Neuron (in vitro differentiated cells): Measurements from ENCODE around the gene MAPKBP1.

ENCODE experiments used
- H2AFZ ChIP-seq: one replicate; pipeline ENCODE4 v1.6.1; 2013; ENCODE audit warnings: low read depth, mild to moderate bottlenecking, inconsistent platforms, low read length, moderate library complexity
- H3K27me3 ChIP-seq: one replicate; pipeline ENCODE4 v1.6.1; 2013; ENCODE audit warnings: low read length; ENCODE audit not compliant: insufficient read depth
- H3K36me3 ChIP-seq: one replicate; pipeline ENCODE4 v1.6.1; 2013; ENCODE audit warnings: low read length; ENCODE audit not compliant: insufficient read depth
- H3K4me1 ChIP-seq: one replicate; pipeline ENCODE4 v1.6.1; 2013; ENCODE audit warnings: low read length; ENCODE audit not compliant: insufficient read depth
- H3K4me3 ChIP-seq: 2 replicates; pipeline ENCODE4 v1.5.1; 2013; ENCODE audit warnings: mild to moderate bottlenecking, low read length, moderate library complexity
- H3K9me3 ChIP-seq: one replicate; pipeline ENCODE4 v1.6.1; 2013; ENCODE audit warnings: low read length

The MAPKBP1 gene

GRCh38 chr15:41774882-41775417, 666 bp downstream of the MAPKBP1 start:
- Histone ChIP-seq H3K9me3 (no peaks in the 10 kb centered on the region), H3K27me3 (no peaks in the 10 kb centered on the region), H3K4me1 (peaks cover 33% of the 10 kb centered on the region), H3K36me3 (no peaks in the 10 kb centered on the region), H2AFZ (peak overlapping the region; percentile 70), H3K4me3 (peak overlapping the region; percentile 83)

DNA sequence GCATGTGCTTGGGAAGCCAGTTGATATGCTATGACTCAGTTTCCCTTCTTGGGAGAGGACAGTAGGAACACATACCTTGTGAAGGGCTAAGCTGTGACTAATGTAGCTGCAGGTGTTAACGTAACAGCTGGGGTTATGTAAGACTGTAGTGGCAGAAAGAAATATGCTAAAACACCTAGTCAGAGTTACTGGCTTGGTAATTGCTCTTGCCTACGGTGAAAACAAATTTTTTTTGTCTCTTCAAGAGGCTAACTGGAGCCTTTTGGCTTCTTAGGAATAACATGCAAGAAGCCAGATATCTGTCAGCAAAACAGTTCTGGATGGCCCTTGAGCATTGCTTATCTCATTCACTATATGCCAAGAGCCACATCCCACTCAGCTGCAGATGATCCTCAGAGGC, 1.4 kb downstream of the MAPKBP1 start:
- no peaks in the 10 kb centered on the region for H3K27me3 ChIP-seq
- no peaks in the 10 kb centered on the region for H3K36me3 ChIP-seq
- peaks cover 33% of the 10 kb centered on the region for H3K4me1 ChIP-seq
- H3K9me3 ChIP-seq: no peaks in the 10 kb centered on the region
- no peak overlapping the region for H2AFZ ChIP-seq
- H3K4me3 ChIP-seq: peak overlapping the region; percentile 83

GRCh38 chr15:41777421-41777973, 3.2 kb downstream of the MAPKBP1 start:
- H3K9me3 ChIP-seq: no peaks in the 10 kb centered on the region
- H3K4me1 ChIP-seq: peaks cover 33% of the 10 kb centered on the region
- H3K4me3 ChIP-seq: no peak overlapping the region
- no peak overlapping the region for H2AFZ ChIP-seq
- H3K27me3 ChIP-seq: no peaks in the 10 kb centered on the region
- no peaks in the 10 kb centered on the region for H3K36me3 ChIP-seq

DNA sequence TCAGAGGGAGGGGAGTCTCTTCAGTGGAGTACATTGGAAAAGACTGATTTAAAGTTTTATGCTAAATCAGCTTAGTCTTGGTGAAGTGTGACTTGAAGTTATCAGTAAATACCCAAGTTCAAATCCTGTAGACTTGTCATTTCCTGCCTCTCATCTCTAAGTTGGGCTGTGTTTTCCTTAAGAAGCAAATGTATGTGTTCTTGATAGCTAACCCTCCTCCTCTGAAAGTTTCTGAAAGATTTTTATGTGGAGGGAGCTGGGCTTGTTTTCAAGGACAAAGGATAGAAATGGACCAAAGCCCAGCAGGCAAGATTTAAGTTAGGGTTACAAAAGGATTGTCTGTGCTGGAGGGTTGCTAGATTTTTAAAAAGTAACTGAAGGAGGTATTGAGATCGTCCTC, 4.2 kb downstream of the MAPKBP1 start:
- H2AFZ ChIP-seq: no peak overlapping the region
- H3K9me3 ChIP-seq: no peaks in the 10 kb centered on the region
- peaks cover 24% of the 10 kb centered on the region for H3K4me1 ChIP-seq
- H3K27me3 ChIP-seq: no peaks in the 10 kb centered on the region
- H3K36me3 ChIP-seq: no peaks in the 10 kb centered on the region
- H3K4me3 ChIP-seq: no peak overlapping the region

GRCh38 chr15:41779662-41780157, 5.4 kb downstream of the MAPKBP1 start:
- H3K9me3 ChIP-seq: no peaks in the 10 kb centered on the region
- no peaks in the 10 kb centered on the region for H3K36me3 ChIP-seq
- H2AFZ ChIP-seq: no peak overlapping the region
- peaks cover 21% of the 10 kb centered on the region for H3K4me1 ChIP-seq
- no peak overlapping the region for H3K4me3 ChIP-seq
- H3K27me3 ChIP-seq: no peaks in the 10 kb centered on the region

GRCh38 chr15:41780266-41780665, 6.0 kb downstream of the MAPKBP1 start:
- Histone ChIP-seq H3K9me3 (no peaks in the 10 kb centered on the region), H3K36me3 (no peaks in the 10 kb centered on the region), H2AFZ (no peak overlapping the region), H3K27me3 (no peaks in the 10 kb centered on the region), H3K4me3 (no peak overlapping the region), H3K4me1 (peaks cover 17% of the 10 kb centered on the region)

- no peaks in the 10 kb centered on the region for H3K36me3 ChIP-seq
- no peaks in the 10 kb centered on the region for H3K9me3 ChIP-seq
- no peaks in the 10 kb centered on the region for H3K27me3 ChIP-seq
- H2AFZ ChIP-seq: no peak overlapping the region
- peaks cover 13% of the 10 kb centered on the region for H3K4me1 ChIP-seq
- H3K4me3 ChIP-seq: no peak overlapping the region
Observed at GRCh38 chr15:41780727-41781126, 6.4 kb downstream of the MAPKBP1 start.

DNA sequence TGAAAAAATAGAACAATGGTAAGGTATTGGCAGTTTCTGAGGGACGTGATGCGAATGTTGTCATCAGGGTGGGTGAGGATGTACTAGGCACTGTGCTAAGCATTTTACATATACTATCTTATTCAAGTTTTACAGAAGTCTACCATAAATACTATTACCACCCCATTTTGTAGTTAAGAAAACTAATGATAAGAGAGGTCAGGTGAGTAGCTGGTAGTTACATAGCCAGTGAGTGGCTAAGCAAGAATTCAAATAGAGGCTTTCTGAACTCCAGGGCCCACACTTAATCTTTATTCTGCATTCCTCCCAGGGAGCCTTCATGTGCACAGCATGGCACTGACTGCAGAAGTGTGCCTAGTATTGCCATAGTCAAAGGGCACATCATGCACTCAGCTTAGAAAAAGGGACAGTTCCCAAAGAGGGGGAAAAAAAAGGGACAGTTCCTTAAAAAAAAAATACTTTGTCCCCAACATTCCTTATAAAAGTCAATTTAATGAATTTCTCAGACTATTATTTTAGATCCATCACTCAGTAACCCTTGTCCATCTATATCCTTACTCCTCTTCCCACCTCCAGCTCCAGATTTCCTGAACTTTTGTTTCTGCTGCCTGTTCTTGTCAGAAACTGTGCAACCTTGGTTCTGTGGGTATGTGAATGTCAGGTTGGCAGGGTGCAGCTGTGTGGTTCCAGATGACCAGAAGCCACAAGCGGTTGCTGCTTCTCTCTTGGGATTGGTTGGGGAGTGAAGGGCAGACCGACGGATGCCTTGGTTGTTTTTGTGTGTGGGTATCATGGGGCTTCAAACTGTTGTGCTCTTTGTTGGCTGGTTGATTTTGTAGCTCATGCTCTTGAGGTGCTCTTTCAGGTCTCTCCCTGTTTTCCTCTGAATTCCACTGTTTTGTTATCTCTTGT, 8.3 kb downstream of the MAPKBP1 start:
- Histone ChIP-seq H3K36me3 (no peaks in the 10 kb centered on the region), H2AFZ (no peak overlapping the region), H3K9me3 (no peaks in the 10 kb centered on the region), H3K4me3 (no peak overlapping the region), H3K27me3 (no peaks in the 10 kb centered on the region), H3K4me1 (peaks cover under 1% of the 10 kb centered on the region)

- H3K9me3 ChIP-seq: no peaks in the 10 kb centered on the region
Observed at GRCh38 chr15:41783296-41783695, 9.0 kb downstream of the MAPKBP1 start.

GRCh38 chr15:41788262-41788661, 14.0 kb downstream of the MAPKBP1 start:
- H3K4me3 ChIP-seq: no peak overlapping the region
- no peak overlapping the region for H2AFZ ChIP-seq
- no peaks in the 10 kb centered on the region for H3K27me3 ChIP-seq
- H3K9me3 ChIP-seq: no peaks in the 10 kb centered on the region
- H3K4me1 ChIP-seq: peaks cover 3% of the 10 kb centered on the region
- H3K36me3 ChIP-seq: no peaks in the 10 kb centered on the region

More at GRCh38 chr15:41783296-41783695, 9.0 kb downstream of the MAPKBP1 start:
- Histone ChIP-seq H3K4me3 (no peak overlapping the region), H3K36me3 (no peaks in the 10 kb centered on the region), H3K4me1 (no peaks in the 10 kb centered on the region), H2AFZ (no peak overlapping the region), H3K27me3 (no peaks in the 10 kb centered on the region)

DNA sequence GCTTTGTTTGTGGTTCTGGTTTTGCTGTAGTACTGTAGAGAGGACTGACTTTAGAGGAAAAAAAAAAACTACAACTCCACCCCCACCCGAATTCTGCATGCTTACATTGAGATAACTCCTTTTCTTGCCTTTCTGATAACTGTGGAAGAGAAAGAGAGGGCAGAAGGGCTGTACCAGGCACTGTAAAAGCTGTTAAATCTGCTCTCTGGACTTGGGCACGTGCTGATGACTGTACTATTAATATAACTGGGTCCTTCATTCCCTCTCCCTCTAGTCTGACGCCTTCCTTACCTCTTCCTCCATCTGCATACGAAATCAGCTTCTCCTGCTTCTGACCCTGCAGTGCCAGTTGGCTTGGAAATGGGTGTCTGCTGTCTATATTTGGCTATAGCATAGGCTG, 15.0 kb downstream of the MAPKBP1 start:
- Histone ChIP-seq H2AFZ (no peak overlapping the region), H3K9me3 (no peaks in the 10 kb centered on the region), H3K36me3 (no peaks in the 10 kb centered on the region), H3K4me3 (no peak overlapping the region), H3K4me1 (peaks cover 3% of the 10 kb centered on the region), H3K27me3 (no peaks in the 10 kb centered on the region)

DNA sequence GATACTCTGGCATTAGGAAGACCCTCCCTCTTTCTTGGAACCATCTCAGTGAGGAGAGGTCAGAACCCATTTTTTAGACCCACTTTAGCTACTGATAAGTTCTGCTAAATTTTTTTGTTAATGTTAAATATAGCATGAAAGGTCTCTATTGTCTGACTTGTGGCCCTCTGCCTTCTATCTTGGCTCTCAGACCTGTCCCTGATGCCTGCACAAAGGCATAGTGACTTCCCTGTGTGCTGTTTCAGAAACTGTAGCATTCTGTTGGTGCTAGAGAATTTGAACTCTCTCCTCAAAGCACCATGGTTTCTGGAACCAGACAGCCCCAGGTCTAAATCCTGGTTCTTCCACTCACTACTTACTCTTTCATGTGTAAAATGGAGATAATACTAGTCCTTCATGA, 15.4 kb downstream of the MAPKBP1 start:
- Histone ChIP-seq H3K27me3 (no peaks in the 10 kb centered on the region), H3K4me3 (no peak overlapping the region), H3K4me1 (peaks cover 3% of the 10 kb centered on the region), H2AFZ (no peak overlapping the region), H3K36me3 (no peaks in the 10 kb centered on the region), H3K9me3 (no peaks in the 10 kb centered on the region)

- Histone ChIP-seq H3K4me1 (peaks cover 3% of the 10 kb centered on the region), H3K4me3 (no peak overlapping the region), H3K9me3 (no peaks in the 10 kb centered on the region), H3K27me3 (no peaks in the 10 kb centered on the region), H2AFZ (no peak overlapping the region), H3K36me3 (no peaks in the 10 kb centered on the region)
Observed at GRCh38 chr15:41790169-41790568, 15.9 kb downstream of the MAPKBP1 start.
